GM12878 (cell line): ENCODE measurements around the gene DPAGT1. TPM values are rescaled to one million over a fixed set of nuclear protein-coding genes. Genes with fewer than 3 reads are reported as not detected.

Source experiments
- ATAC-seq: fragments of 200-7000 bp; cut with Tn5 transposase; 3 replicates; pipeline ENCODE4 v1.9.1; 2020; ENCODE audit warnings: mild to moderate bottlenecking, moderate library complexity
- BruUV-seq: library from RNA; stranded (reverse); fragments of 400-500 nt; replicated peaks from 2 replicates; lab custom pipeline; 2021; lab: Mats Ljungman, UMichigan
- CTCF ChIA-PET: fragments of 300-600 bp; sonication (Branson Sonifier 250); formaldehyde crosslinking; extraction: SDS; loops from one replicate; lab custom pipeline; 2021; ENCODE audit warnings: inconsistent platforms; lab: Yijun Ruan, JAX
- POLR2A ChIA-PET: fragments of 350-600 bp; formaldehyde crosslinking; extraction: SDS; loops from one replicate; lab custom pipeline; 2021; ENCODE audit warnings: inconsistent platforms; lab: Charles Lee
- RAD21 ChIA-PET: fragments of 300-600 bp; sonication (Branson Sonifier 250); formaldehyde crosslinking; loops from one replicate; lab custom pipeline; 2023; ENCODE audit warnings: antibody characterized with exemption; ENCODE audit not compliant: unreplicated experiment; lab: Charles Lee
- SMC1A ChIA-PET: fragments of 300-600 bp; sonication (Branson Sonifier 250); formaldehyde crosslinking; loops from one replicate; lab custom pipeline; 2023; ENCODE audit not compliant: unreplicated experiment, uncharacterized antibody; lab: Charles Lee
- DNase-seq: peaks from one replicate; pipeline ENCODE4 v3.0.0-alpha.2; 2011; ENCODE audit warnings: low read depth, low spot score
- FAIRE-seq: peaks from 3 replicates; lab custom pipeline; 2011; peaks lifted over from hg19 to GRCh38; lab: Jason Lieb, UNC
- H2AFZ ChIP-seq: 2 replicates; pipeline ENCODE4 v1.6.0; 2011; ENCODE audit warnings: low read depth, low read length, control low read depth; ENCODE audit not compliant: control insufficient read depth
- H3K27ac ChIP-seq: 2 replicates; pipeline ENCODE4 v1.5.1; 2011; ENCODE audit warnings: control low read depth; ENCODE audit not compliant: control insufficient read depth, insufficient read depth
- H3K27me3 ChIP-seq, 2 experiments: replicated peaks in 1 of 2; 2 replicates each; pipeline versions ENCODE4 v1.6.0 to v1.6.1; 2011; ENCODE audit warnings: low read length in 1 of 2; ENCODE audit not compliant: control insufficient read depth in 2 of 2, insufficient read depth in 2 of 2
- H3K36me3 ChIP-seq, 2 experiments: 2 replicates each; pipeline ENCODE4 v1.5.1; 2011; ENCODE audit warnings: low read length in 1 of 2; ENCODE audit not compliant: control insufficient read depth in 2 of 2, insufficient read depth in 2 of 2
- H3K4me1 ChIP-seq: 2 replicates; pipeline ENCODE4 v1.6.1; 2011; ENCODE audit warnings: mild to moderate bottlenecking, low read length, moderate library complexity, mixed read lengths; ENCODE audit not compliant: control insufficient read depth, insufficient read depth
- H3K4me2 ChIP-seq: 2 replicates; pipeline ENCODE4 v1.6.0; 2011; ENCODE audit warnings: control low read depth; ENCODE audit not compliant: control insufficient read depth, insufficient read depth
- H3K4me3 ChIP-seq: fragments of 200-600 bp; sonication (generic); 2 replicates; pipeline ENCODE4 v1.5.1; 2016
- H3K79me2 ChIP-seq: 2 replicates; pipeline ENCODE4 v1.6.0; 2011; ENCODE audit warnings: low read length; ENCODE audit not compliant: control insufficient read depth, insufficient read depth
- H3K9ac ChIP-seq: 2 replicates; pipeline ENCODE4 v1.8.0; 2011; ENCODE audit warnings: low read length, control low read depth, mixed read lengths; ENCODE audit not compliant: control insufficient read depth, insufficient read depth
- H3K9me3 ChIP-seq: replicated peaks from 3 replicates; pipeline ENCODE4 v1.5.1; 2011; ENCODE audit warnings: mild to moderate bottlenecking, low read length; ENCODE audit not compliant: control insufficient read depth, insufficient read depth
- H4K20me1 ChIP-seq: 2 replicates; pipeline ENCODE4 v1.6.0; 2011; ENCODE audit not compliant: control insufficient read depth, insufficient read depth
- ASH2L ChIP-seq: fragments of 300-600, 200-600 bp; sonication (generic); IDR thresholded peaks from 2 replicates; pipeline ENCODE4 v1.6.1; 2017; ENCODE audit warnings: low read depth, mild to moderate bottlenecking, borderline replicate concordance
- CHD4 ChIP-seq: fragments of 200-600 bp; sonication (generic); IDR thresholded peaks from 2 replicates; pipeline ENCODE4 v1.6.1; 2016; ENCODE audit warnings: mild to moderate bottlenecking
- ESRRA ChIP-seq: IDR thresholded peaks from 2 replicates; pipeline ENCODE4 v1.6.1; 2012; ENCODE audit warnings: mild to moderate bottlenecking, low read length, improper control_type of control experiment
- GATAD2B ChIP-seq: fragments of 450-650 bp; conservative IDR thresholded peaks from 2 replicates; pipeline ENCODE4 v1.6.1; 2017; ENCODE audit warnings: low read depth, mild to moderate bottlenecking, moderate library complexity
- HDAC6 ChIP-seq: fragments of 200-600 bp; sonication (generic); IDR thresholded peaks from one replicate; pipeline ENCODE4 v1.8.0; 2017; ENCODE audit warnings: antibody characterized with exemption; ENCODE audit not compliant: unreplicated experiment
- IRF5 ChIP-seq: fragments of 450-650 bp; IDR thresholded peaks from 2 replicates; pipeline ENCODE4 v1.6.1; 2017; ENCODE audit warnings: borderline replicate concordance
- JUND ChIP-seq: IDR thresholded peaks from 2 replicates; pipeline ENCODE4 v1.6.1; 2012; ENCODE audit warnings: low read depth, mild to moderate bottlenecking, low read length, improper control_type of control experiment, moderate library complexity
- LARP7 ChIP-seq: fragments of 450-650 bp; IDR thresholded peaks from 2 replicates; pipeline ENCODE4 v1.6.1; 2017; ENCODE audit warnings: mild to moderate bottlenecking
- MEF2A ChIP-seq: IDR thresholded peaks from 2 replicates; pipeline ENCODE4 v1.6.1; 2011; ENCODE audit warnings: low read depth, mild to moderate bottlenecking, low read length, moderate library complexity; ENCODE audit not compliant: insufficient read depth
- NFIC ChIP-seq: IDR thresholded peaks from 2 replicates; pipeline ENCODE4 v1.6.1; 2012; ENCODE audit warnings: low read depth, mild to moderate bottlenecking, inconsistent platforms, low read length, moderate library complexity
- NFXL1 ChIP-seq: fragments of 450-650 bp; IDR thresholded peaks from 2 replicates; pipeline ENCODE4 v1.6.1; 2017; ENCODE audit warnings: antibody characterized with exemption, mild to moderate bottlenecking, borderline replicate concordance
- POLR2A ChIP-seq: IDR thresholded peaks from 2 replicates; pipeline ENCODE4 v1.6.1; 2011; ENCODE audit warnings: low read depth, mild to moderate bottlenecking, low read length
- RAD21 ChIP-seq: IDR thresholded peaks from 2 replicates; pipeline ENCODE4 v1.6.1; 2011; ENCODE audit warnings: mild to moderate bottlenecking, low read depth, low read length, moderate library complexity; ENCODE audit not compliant: insufficient read depth
- RELA ChIP-seq: fragments of 450-650 bp; IDR thresholded peaks from 2 replicates; pipeline ENCODE4 v1.8.0; 2014; ENCODE audit warnings: borderline replicate concordance; ENCODE audit not compliant: partially characterized antibody
- SIN3A ChIP-seq: IDR thresholded peaks from 2 replicates; pipeline ENCODE4 v1.6.1; 2012; ENCODE audit warnings: low read depth, low read length, improper control_type of control experiment
- TBL1XR1 ChIP-seq: IDR thresholded peaks from 2 replicates; pipeline ENCODE4 v1.6.1; 2012; ENCODE audit warnings: low read depth, low read length, improper control_type of control experiment
- ZBTB4 ChIP-seq: fragments of 450-650 bp; formaldehyde crosslinking; IDR thresholded peaks from 2 replicates; pipeline ENCODE4 v1.4.0; 2022; ENCODE audit warnings: mild to moderate bottlenecking, moderate library complexity
- ZNF274 ChIP-seq: IDR thresholded peaks from one replicate; pipeline ENCODE4 v1.8.0; 2011; ENCODE audit not compliant: insufficient read length, insufficient read depth
- WGBS: methylation state at CpG from one replicate; pipeline ENCODE4 v1.1.6; 2016; ENCODE audit warnings: low lambda C conversion rate; ENCODE audit not compliant: insufficient replicate concordance, insufficient coverage; ENCODE audit errors: missing lambda C conversion rate; 5-methylcytosine and 5-hydroxymethylcytosine counted together
- in situ Hi-C: fragments of 300-500 bp; cut with MboI; formaldehyde crosslinking; loops from 9 replicates; pipeline ENCODE4 v1.14.3; 2018; ENCODE audit warnings: mixed read lengths
- intact Hi-C: fragments of 100-400 bp; cut with micrococcal nuclease; formaldehyde crosslinking; loops from one replicate; pipeline ENCODE4 v1.14.2; 2022; ENCODE audit not compliant: unreplicated experiment
- polyA plus RNA-seq, 11 experiments: library from polyadenylated mRNA; depleted of rRNA in 4 of 11; unstranded in 6 of 11; stranded (reverse) in 5 of 11; fragments of >200 nt; fragmentation: Nextera tagmentation in 4 of 11; fragmentation: Illumina TruSeq in 1 of 11; extraction: Ambion mirVana in 4 of 11; extraction: Trizol in 1 of 11; gene quantifications; 1 replicate in 1 of 11; 2 replicates in 10 of 11; pipeline versions ENCODE4 v1.2.1 to v1.2.3, GENCODE V29; 2011 to 2016; ENCODE audit warnings: inconsistent platforms in 2 of 11, missing spikeins in 2 of 11, low read depth in 1 of 11
- total RNA-seq, 4 experiments: library from RNA; depleted of rRNA in 3 of 4; stranded (reverse); fragments of >200 nt in 3 of 4; fragmentation: Illumina TruSeq in 1 of 4; extraction: Trizol in 1 of 4; gene quantifications; 2 replicates each; pipeline versions ENCODE4 v1.2.1 to v1.2.3, GENCODE V29; 2013 to 2021

DPAGT1 gene
- total and polyA plus RNA-seq, 10 of the 15 experiments (the other 5 are each of a cell fraction or from before 2014, with no cell fraction given): 20.5 to 95.6 (median 54.3) TPM

GRCh38 chr11:119094816-119095065 lies 6.9 kb downstream of the DPAGT1 start (continued):
- TF ChIP-seq ESRRA: no peak
- peak; percentile 54 for TF ChIP-seq RAD21

GRCh38 chr11:119093942-119094815 lies 7.5 kb downstream of the DPAGT1 start:
- Histone ChIP-seq H3K4me3 (peak overlapping the region; percentile 83), H3K36me3 (peaks cover 14 to 16% of the 10 kb centered on the region in 2 experiments), H3K4me2 (peak overlapping the region; percentile 90), H3K79me2 (peaks cover 33% of the 10 kb centered on the region), H3K27me3 (no peaks in the 10 kb centered on the region), H3K9me3 (no peaks in the 10 kb centered on the region), H4K20me1 (no peaks in the 10 kb centered on the region), H3K9ac (peak overlapping the region; percentile 88), H3K27ac (peak overlapping the region; percentile 60), H3K4me1 (peaks cover 21% of the 10 kb centered on the region), H2AFZ (no peak overlapping the region; the same call in 1 of the 2 replicates)
- WGBS: under 1% methylated on average over 64 of the region's 81 CpGs
- ChIA-PET SMC1A (interaction anchor here (1.2 to 1.8 kb wide), 3 partner anchors 13 to 102 kb away, joined by 3 to 6 read pairs (median 3); partner anchors contain the start of genes C2CD2L and HINFP), POLR2A (interaction anchor here (0.5 to 6.8 kb wide), 9 partner anchors 8 to 424 kb away, joined by 3 to 69 read pairs (median 3); partner anchors contain the start of genes C2CD2L, DPAGT1, HMBS and VPS11), CTCF (interaction anchor here (0.8 to 2.4 kb wide), 11 partner anchors 8 to 231 kb away, joined by 3 to 11 read pairs (median 3); partner anchors contain the start of genes C2CD2L, HINFP, HMBS and VPS11), RAD21 (interaction anchor here (0.9 to 1.4 kb wide), 5 partner anchors 13 to 244 kb away, joined by 3 to 5 read pairs (median 3); partner anchors contain the start of genes C2CD2L, HINFP and VPS11)
- no TSS peak for BruUV-seq
- ATAC-seq (peak; percentile 21), DNase-seq (no peak), FAIRE-seq (no peak)
- in situ Hi-C loops: no loop called here
- intact Hi-C loops: loop anchor here (2.0 kb wide), 2 partner anchors 37 to 229 kb away; partner anchors contain the start of gene HYOU1
- TF ChIP-seq POLR2A (peak; percentile 69), JUND (no peak), IRF5 (no peak), ASH2L (no peak), SIN3A (no peak), CHD4 (no peak), MEF2A (no peak), NFXL1 (no peak), ZNF274 (no peak), LARP7 (peak; percentile 48), NFIC (no peak), RELA (no peak), ZBTB4 (CRISPR knock-in tag) (no peak), GATAD2B (no peak), HDAC6 (peak; percentile 43), TBL1XR1 (no peak)
